NCI-H82 (cell line): Measurements from ENCODE around the gene C5.

Source experiments
- DNase-seq: peaks from one replicate; lab custom pipeline; 2025; lab: John Stamatoyannopoulos, UW

C5 gene

GRCh38 chr9:120940573-120940972 lies 109.5 kb downstream of the C5 start:
- DNase-seq = no peak

GRCh38 chr9:120938851-120939250 lies 111.2 kb downstream of the C5 start:
- DNase-seq = no peak

- DNase-seq = no peak
Observed at GRCh38 chr9:120937596-120937995, 112.5 kb downstream of the C5 start.

- no peak for DNase-seq
Observed at GRCh38 chr9:120937127-120937526, 112.9 kb downstream of the C5 start.

- DNase-seq = no peak
Observed at GRCh38 chr9:120936764-120937122, 113.3 kb downstream of the C5 start.

GRCh38 chr9:120936011-120936763 lies 113.9 kb downstream of the C5 start:
- peak; percentile 95 for DNase-seq

- DNase-seq = peak; percentile 66
Observed at GRCh38 chr9:120935383-120935857, 114.7 kb downstream of the C5 start.

- no peak for DNase-seq
Observed at GRCh38 chr9:120934281-120934680, 115.8 kb downstream of the C5 start.

GRCh38 chr9:120933310-120934055 lies 116.6 kb downstream of the C5 start:
- no peak for DNase-seq

- peak; percentile 88 for DNase-seq
Observed at GRCh38 chr9:120932086-120932823, 117.8 kb downstream of the C5 start.

- DNase-seq = peak; percentile 16
Observed at GRCh38 chr9:120931231-120932085, 118.6 kb downstream of the C5 start.

GRCh38 chr9:120929229-120929791 lies 120.8 kb downstream of the C5 start:
- DNase-seq = no peak

GRCh38 chr9:120928483-120929228 lies 121.4 kb downstream of the C5 start:
- DNase-seq = no peak

GRCh38 chr9:120928015-120928482 lies 122.0 kb downstream of the C5 start:
- DNase-seq = no peak

GRCh38 chr9:120927269-120928014 lies 122.6 kb downstream of the C5 start:
- DNase-seq = no peak

GRCh38 chr9:120926397-120926928 lies 123.6 kb downstream of the C5 start, which contains the start of gene TRAF1:
Gene TRAF1 (minus strand): TSS chr9:120926796. CDS start chr9:120926075, 721 bp downstream.
- no peak for DNase-seq

- DNase-seq = no peak
Observed at GRCh38 chr9:120925535-120926396, 124.3 kb downstream of the C5 start.
